ENCODE data around the gene UQCRH. TPM values are rescaled to one million over a fixed set of nuclear protein-coding genes. Genes with fewer than 3 reads are reported as not detected.

Gene UQCRH
- total and polyA plus RNA-seq, 2 of the 8 experiments (the other 6 are each of a cell fraction or from before 2014, with no cell fraction given) = 626 to 1,112 TPM

- TF ChIP-seq EP300 (IDR thresholded peaks at IDR 0.05; ENCODE audit: borderline replicate concordance in 1 of 2, low read depth in 2 of 2, low read length in 2 of 2) (peak in 1 of 2 experiments; percentile 99; a peak in 2 of 3 replicates), JUND (IDR thresholded peaks at IDR 0.05; ENCODE audit: low read length) (peak; percentile 97)
Observed at GRCh38 chr1:46303038-46303871, at the start of gene UQCRH, which contains the start of gene LRRC41 (continued).
